NT2/D1 (cell line): ENCODE data around the gene DTX2.

Experiments used
- SUZ12 ChIP-seq: IDR thresholded peaks from 2 replicates; pipeline ENCODE4 v1.6.1; 2011; ENCODE audit not compliant: insufficient read length, insufficient read depth; ENCODE audit errors: extremely low read depth
- YY1 ChIP-seq: IDR thresholded peaks from 2 replicates; pipeline ENCODE4 v1.6.1; 2011; ENCODE audit not compliant: insufficient read length, insufficient read depth
- ZNF274 ChIP-seq: IDR thresholded peaks from 2 replicates; pipeline ENCODE4 v1.6.1; 2011; ENCODE audit warnings: mild to moderate bottlenecking, low read depth, low read length

GRCh38 chr7:76512941-76513816, 51.7 kb downstream of the DTX2 start:
- no peak for TF ChIP-seq YY1
- no peak for TF ChIP-seq ZNF274
- TF ChIP-seq SUZ12, result no peak
